ENCODE data around the gene TFF1. TPM values are rescaled to one million over a fixed set of nuclear protein-coding genes. Genes with fewer than 3 reads are reported as not detected.

The TFF1 gene
- total RNA-seq, 1 donor from 2014 or later = not detected

GRCh38 chr21:42321845-42322244 lies 44.5 kb downstream of the TFF1 start:
- H3K79me2 ChIP-seq (ENCODE audit: low read depth) = no peaks in the 10 kb centered on the region
- no peaks in the 10 kb centered on the region for H3F3A ChIP-seq (ENCODE audit: low read depth)
- Mint-ChIP-seq H3K9me3 (no peaks in the 10 kb centered on the region), H3K27ac (no peak overlapping the region), H3K27me3 (ENCODE audit: insufficient read depth, low read depth) (peaks cover 7% of the 10 kb centered on the region), H3K4me1 (peaks cover 4% of the 10 kb centered on the region), H3K36me3 (no peaks in the 10 kb centered on the region), H3K4me3 (no peak overlapping the region)
- DNase-seq (ENCODE audit: low spot score) = no peak
- H4K20me1 ChIP-seq (ENCODE audit: low read depth) = no peaks in the 10 kb centered on the region
- H3K27me3 ChIP-seq = no peaks in the 10 kb centered on the region
- H3K27ac ChIP-seq = no peak overlapping the region
- no peak for TF ChIP-seq EZH2 (IDR thresholded peaks at IDR 0.05)
- H3K9me3 ChIP-seq (ENCODE audit: low read depth) = no peaks in the 10 kb centered on the region
- no peaks in the 10 kb centered on the region for H3K36me3 ChIP-seq
- H2AFZ ChIP-seq (replicated peaks) = no peak overlapping the region
- no peak overlapping the region for H3K4me2 ChIP-seq
- peaks cover 9% of the 10 kb centered on the region for H3K4me1 ChIP-seq
- no peak overlapping the region for H3K4me3 ChIP-seq
- no peak overlapping the region for H3K9ac ChIP-seq

- Mint-ChIP-seq H3K27ac (no peak overlapping the region), H3K4me3 (no peak overlapping the region), H3K36me3 (no peaks in the 10 kb centered on the region), H3K4me1 (peaks cover 8% of the 10 kb centered on the region), H3K9me3 (no peaks in the 10 kb centered on the region), H3K27me3 (ENCODE audit: insufficient read depth, low read depth) (peaks cover 7% of the 10 kb centered on the region)
- DNase-seq (ENCODE audit: low spot score) = no peak
- no peaks in the 10 kb centered on the region for H3K79me2 ChIP-seq (ENCODE audit: low read depth)
- no peak overlapping the region for H3K9ac ChIP-seq
- H3K36me3 ChIP-seq = no peaks in the 10 kb centered on the region
- no peak overlapping the region for H2AFZ ChIP-seq (replicated peaks)
- H3K4me1 ChIP-seq = peaks cover 13% of the 10 kb centered on the region
- H3F3A ChIP-seq (ENCODE audit: low read depth) = no peaks in the 10 kb centered on the region
- no peak overlapping the region for H3K4me2 ChIP-seq
- no peak overlapping the region for H3K27ac ChIP-seq
- no peaks in the 10 kb centered on the region for H3K27me3 ChIP-seq
- no peak overlapping the region for H3K4me3 ChIP-seq
- no peaks in the 10 kb centered on the region for H4K20me1 ChIP-seq (ENCODE audit: low read depth)
- TF ChIP-seq EZH2phosphoT487 (IDR thresholded peaks at IDR 0.05) (no peak), CTCF (IDR thresholded peaks at IDR 0.05) (no peak), EZH2 (IDR thresholded peaks at IDR 0.05) (no peak)
- H3K9me3 ChIP-seq (ENCODE audit: low read depth) = no peaks in the 10 kb centered on the region
Measured at GRCh38 chr21:42321231-42321630, 45.1 kb downstream of the TFF1 start.

- H3K27me3 ChIP-seq = no peaks in the 10 kb centered on the region
- no peak overlapping the region for H3K27ac ChIP-seq
- Mint-ChIP-seq H3K36me3 (no peaks in the 10 kb centered on the region), H3K4me3 (no peak overlapping the region), H3K27ac (no peak overlapping the region), H3K4me1 (peaks cover 10% of the 10 kb centered on the region), H3K27me3 (ENCODE audit: insufficient read depth, low read depth) (peaks cover 7% of the 10 kb centered on the region), H3K9me3 (no peaks in the 10 kb centered on the region)
- no peaks in the 10 kb centered on the region for H3K9me3 ChIP-seq (ENCODE audit: low read depth)
- H3K4me2 ChIP-seq = no peak overlapping the region
- TF ChIP-seq EZH2phosphoT487 (IDR thresholded peaks at IDR 0.05) (no peak), EZH2 (IDR thresholded peaks at IDR 0.05) (no peak), CTCF (IDR thresholded peaks at IDR 0.05) (no peak)
- no peaks in the 10 kb centered on the region for H3K36me3 ChIP-seq
- H4K20me1 ChIP-seq (ENCODE audit: low read depth) = no peaks in the 10 kb centered on the region
- H3K9ac ChIP-seq = no peak overlapping the region
- H3K4me3 ChIP-seq = no peak overlapping the region
- no peak overlapping the region for H2AFZ ChIP-seq (replicated peaks)
- H3K79me2 ChIP-seq (ENCODE audit: low read depth) = no peaks in the 10 kb centered on the region
- peaks cover 15% of the 10 kb centered on the region for H3K4me1 ChIP-seq
- peaks cover 2% of the 10 kb centered on the region for H3F3A ChIP-seq (ENCODE audit: low read depth)
- no peak for DNase-seq (ENCODE audit: low spot score)
Measured at GRCh38 chr21:42320791-42321190, 45.5 kb downstream of the TFF1 start.

- Mint-ChIP-seq H3K9me3 (no peaks in the 10 kb centered on the region), H3K27ac (no peak overlapping the region), H3K36me3 (no peaks in the 10 kb centered on the region), H3K27me3 (ENCODE audit: insufficient read depth, low read depth) (peaks cover 7% of the 10 kb centered on the region), H3K4me3 (no peak overlapping the region), H3K4me1 (peaks cover 18% of the 10 kb centered on the region)
- Histone ChIP-seq H3K4me2 (no peak overlapping the region), H4K20me1 (ENCODE audit: low read depth) (no peaks in the 10 kb centered on the region), H3K27ac (no peak overlapping the region), H3K27me3 (no peaks in the 10 kb centered on the region), H3K79me2 (ENCODE audit: low read depth) (no peaks in the 10 kb centered on the region), H2AFZ (replicated peaks) (no peak overlapping the region), H3F3A (ENCODE audit: low read depth) (peaks cover 10% of the 10 kb centered on the region), H3K36me3 (no peaks in the 10 kb centered on the region), H3K4me1 (peaks cover 22% of the 10 kb centered on the region), H3K4me3 (no peak overlapping the region), H3K9me3 (ENCODE audit: low read depth) (no peaks in the 10 kb centered on the region), H3K9ac (no peak overlapping the region)
- no peak for DNase-seq (ENCODE audit: low spot score)
- no peak for TF ChIP-seq CTCF (IDR thresholded peaks at IDR 0.05)
- TF ChIP-seq EZH2phosphoT487 (IDR thresholded peaks at IDR 0.05) = no peak
- no peak for TF ChIP-seq EZH2 (IDR thresholded peaks at IDR 0.05)
Measured at GRCh38 chr21:42319851-42320572, 46.3 kb downstream of the TFF1 start.

Data from neural progenitor cell (in vitro differentiated cells).